AG08396 (cell line): ENCODE measurements around the gene MAP4K3.
A peak's percentile ranks its signal among the peaks of the same experiment; 100 is the strongest.
"Not testable (repeated sequence)": the region's sequence is repeated elsewhere in the genome, so short reads cannot be mapped to it uniquely, and the experiment has no call there.

Experiments
- DNase-seq: peaks from one replicate; pipeline ENCODE4 v3.0.0; 2012; ENCODE audit warnings: low spot score, mixed read lengths

The MAP4K3 gene

GRCh38 chr2:39408351-39409136, 28.5 kb downstream of the MAP4K3 start:
- DNase-seq, result no peak

GRCh38 chr2:39407516-39408296, 29.4 kb downstream of the MAP4K3 start:
- DNase-seq, result no peak

GRCh38 chr2:39405364-39405763, 31.7 kb downstream of the MAP4K3 start:
- DNase-seq, result no peak

GRCh38 chr2:39403311-39403710, 33.8 kb downstream of the MAP4K3 start:
- no peak for DNase-seq

GRCh38 chr2:39401319-39401718, 35.8 kb downstream of the MAP4K3 start:
- no peak for DNase-seq

GRCh38 chr2:39399570-39399969, 37.5 kb downstream of the MAP4K3 start:
- DNase-seq, result no peak

GRCh38 chr2:39395313-39395712, 41.8 kb downstream of the MAP4K3 start:
- no peak for DNase-seq

- no peak for DNase-seq
These were observed 42.5 kb downstream of the MAP4K3 start for GRCh38 chr2:39394516-39394961.

GRCh38 chr2:39392672-39393071, 44.4 kb downstream of the MAP4K3 start:
- DNase-seq, result no peak

GRCh38 chr2:39390216-39390615, 46.9 kb downstream of the MAP4K3 start:
- DNase-seq, result no peak

GRCh38 chr2:39386064-39386463, 51.0 kb downstream of the MAP4K3 start:
- DNase-seq, result no peak

GRCh38 chr2:39385172-39385571, 51.9 kb downstream of the MAP4K3 start:
- DNase-seq, result no peak

GRCh38 chr2:39384071-39384470, 53.0 kb downstream of the MAP4K3 start:
- DNase-seq, result not testable (repeated sequence)

- DNase-seq, result no peak
These were observed 53.9 kb downstream of the MAP4K3 start for GRCh38 chr2:39383146-39383545.

- DNase-seq, result no peak
These were observed 55.4 kb downstream of the MAP4K3 start for GRCh38 chr2:39381653-39382052.

GRCh38 chr2:39380525-39381150, 56.4 kb downstream of the MAP4K3 start:
- no peak for DNase-seq

- peak; percentile 33 for DNase-seq
These were observed 57.2 kb downstream of the MAP4K3 start for GRCh38 chr2:39379643-39380524.

GRCh38 chr2:39378968-39379367, 58.1 kb downstream of the MAP4K3 start:
- no peak for DNase-seq

- DNase-seq, result no peak
These were observed 59.7 kb downstream of the MAP4K3 start for GRCh38 chr2:39377226-39377939.

GRCh38 chr2:39375917-39376316, 61.2 kb downstream of the MAP4K3 start:
- DNase-seq, result no peak

- no peak for DNase-seq
These were observed 63.8 kb downstream of the MAP4K3 start for GRCh38 chr2:39373181-39373802.
